PFSK-1 (cell line): ENCODE measurements around the gene ADAMTS1.

ENCODE experiments used
- POLR2AphosphoS5 ChIP-seq: IDR thresholded peaks from 2 replicates; pipeline ENCODE4 v1.6.1; 2012; ENCODE audit warnings: low read depth, mild to moderate bottlenecking, control low read depth, low read length, moderate library complexity
- SIN3A ChIP-seq: IDR thresholded peaks from 2 replicates; pipeline ENCODE4 v1.6.1; 2012; ENCODE audit warnings: mild to moderate bottlenecking, low read length, moderate library complexity, borderline replicate concordance; ENCODE audit not compliant: insufficient read depth
- TF ChIP-seq, protein P1 (sequence below), 2 experiments: IDR thresholded peaks; 2 replicates each; pipeline versions ENCODE4 v1.6.1 to v1.8.0; 2011 to 2012; ENCODE audit warnings: low read depth in 2 of 2, low read length in 2 of 2, control low read depth in 1 of 2, inconsistent platforms in 1 of 2, mild to moderate bottlenecking in 1 of 2, moderate library complexity in 1 of 2; ENCODE audit not compliant: insufficient read depth in 1 of 2

DNA sequence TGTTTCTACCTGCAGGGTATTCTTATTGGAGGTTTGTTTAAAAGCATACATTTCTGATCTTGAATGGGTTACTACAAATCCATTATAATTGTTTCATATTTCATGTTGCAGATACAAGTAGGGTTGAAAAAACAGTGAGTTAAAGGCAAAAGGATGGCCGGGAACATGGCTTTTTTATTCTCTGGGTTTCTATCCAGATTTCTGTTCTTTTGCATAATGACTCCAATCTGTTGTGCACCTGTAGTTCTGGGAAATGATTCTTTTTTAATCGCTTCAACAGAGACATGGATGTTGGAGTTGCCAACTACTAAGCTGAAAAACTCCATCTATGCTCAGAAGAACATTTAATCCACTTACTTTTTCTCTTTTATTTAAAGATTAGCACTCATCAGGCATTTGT lies 2.7 kb upstream of the ADAMTS1 start:
- TF ChIP-seq POLR2AphosphoS5 = no peak
- TF ChIP-seq SIN3A = no peak
- TF ChIP-seq, protein P1, sequence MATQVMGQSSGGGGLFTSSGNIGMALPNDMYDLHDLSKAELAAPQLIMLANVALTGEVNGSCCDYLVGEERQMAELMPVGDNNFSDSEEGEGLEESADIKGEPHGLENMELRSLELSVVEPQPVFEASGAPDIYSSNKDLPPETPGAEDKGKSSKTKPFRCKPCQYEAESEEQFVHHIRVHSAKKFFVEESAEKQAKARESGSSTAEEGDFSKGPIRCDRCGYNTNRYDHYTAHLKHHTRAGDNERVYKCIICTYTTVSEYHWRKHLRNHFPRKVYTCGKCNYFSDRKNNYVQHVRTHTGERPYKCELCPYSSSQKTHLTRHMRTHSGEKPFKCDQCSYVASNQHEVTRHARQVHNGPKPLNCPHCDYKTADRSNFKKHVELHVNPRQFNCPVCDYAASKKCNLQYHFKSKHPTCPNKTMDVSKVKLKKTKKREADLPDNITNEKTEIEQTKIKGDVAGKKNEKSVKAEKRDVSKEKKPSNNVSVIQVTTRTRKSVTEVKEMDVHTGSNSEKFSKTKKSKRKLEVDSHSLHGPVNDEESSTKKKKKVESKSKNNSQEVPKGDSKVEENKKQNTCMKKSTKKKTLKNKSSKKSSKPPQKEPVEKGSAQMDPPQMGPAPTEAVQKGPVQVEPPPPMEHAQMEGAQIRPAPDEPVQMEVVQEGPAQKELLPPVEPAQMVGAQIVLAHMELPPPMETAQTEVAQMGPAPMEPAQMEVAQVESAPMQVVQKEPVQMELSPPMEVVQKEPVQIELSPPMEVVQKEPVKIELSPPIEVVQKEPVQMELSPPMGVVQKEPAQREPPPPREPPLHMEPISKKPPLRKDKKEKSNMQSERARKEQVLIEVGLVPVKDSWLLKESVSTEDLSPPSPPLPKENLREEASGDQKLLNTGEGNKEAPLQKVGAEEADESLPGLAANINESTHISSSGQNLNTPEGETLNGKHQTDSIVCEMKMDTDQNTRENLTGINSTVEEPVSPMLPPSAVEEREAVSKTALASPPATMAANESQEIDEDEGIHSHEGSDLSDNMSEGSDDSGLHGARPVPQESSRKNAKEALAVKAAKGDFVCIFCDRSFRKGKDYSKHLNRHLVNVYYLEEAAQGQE (IDR thresholded peaks at IDR 0.05; ENCODE audit: insufficient read depth in 1 of 2, low read depth in 2 of 2, low read length in 2 of 2) = no peak
